ENCODE measurements around the gene LTA4H. TPM values are rescaled to one million over a fixed set of nuclear protein-coding genes. Genes with fewer than 3 reads are reported as not detected.

Gene LTA4H
- total and polyA plus RNA-seq, 10 of the 15 experiments (the other 5 are each of a cell fraction or from before 2014, with no cell fraction given) = 43.9 to 106 (median 47.3) TPM

DNA sequence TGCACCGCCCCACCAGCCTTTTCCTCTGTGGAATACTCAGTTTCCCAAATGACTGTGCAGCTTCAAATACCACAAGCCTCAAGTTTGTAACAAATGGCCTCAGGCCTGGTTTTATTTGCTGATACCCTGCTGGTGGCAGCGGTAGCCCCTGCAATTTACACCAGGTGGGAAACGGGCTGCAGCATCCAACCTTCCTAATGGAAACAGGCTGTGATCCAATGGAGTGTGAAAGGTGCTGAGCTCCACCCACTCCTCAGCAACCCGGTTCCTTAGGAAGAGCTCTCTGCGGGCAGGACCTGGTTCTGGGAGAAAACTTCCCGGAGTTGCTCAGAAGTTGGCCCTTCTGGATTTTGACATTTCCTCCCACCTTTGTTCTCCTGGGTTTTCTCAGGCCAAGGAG is 41.7 kb upstream of the LTA4H start:
- ChIA-PET RAD21 (ENCODE audit: unreplicated experiment) (no interaction called here), POLR2A (no interaction called here), SMC1A (ENCODE audit: uncharacterized antibody, unreplicated experiment) (interaction anchor here (0.8 kb wide), 1 partner anchor 19 kb away, joined by 3 read pairs; no protein-coding TSS in a partner anchor), CTCF (no interaction called here)
- Histone ChIP-seq H3K27ac (ENCODE audit: control insufficient read depth, insufficient read depth) (no peak overlapping the region), H3K4me1 (ENCODE audit: control insufficient read depth, insufficient read depth, low read length) (no peaks in the 10 kb centered on the region), H3K4me2 (ENCODE audit: control insufficient read depth, insufficient read depth) (no peak overlapping the region), H3K9ac (ENCODE audit: control insufficient read depth, insufficient read depth, low read length) (no peak overlapping the region), H3K9me3 (replicated peaks; ENCODE audit: control insufficient read depth, insufficient read depth, low read length) (no peaks in the 10 kb centered on the region), H3K27me3 (replicated peaks in 1 of 2; ENCODE audit: control insufficient read depth in 2 of 2, insufficient read depth in 2 of 2, low read length in 1 of 2) (peaks cover 0 to 2% of the 10 kb centered on the region in 2 experiments; a peak in 2 of 4 replicates), H3K36me3 (ENCODE audit: control insufficient read depth in 2 of 2, insufficient read depth in 2 of 2, low read length in 1 of 2) (no peaks in the 10 kb centered on the region), H3K4me3 (no peak overlapping the region), H3K79me2 (ENCODE audit: control insufficient read depth, insufficient read depth, low read length) (no peaks in the 10 kb centered on the region), H4K20me1 (ENCODE audit: control insufficient read depth, insufficient read depth) (no peaks in the 10 kb centered on the region), H2AFZ (ENCODE audit: control insufficient read depth, low read depth, low read length) (no peak overlapping the region)
- 67% methylated on average over 6 of the region's 6 CpGs for WGBS (ENCODE audit: insufficient coverage, insufficient replicate concordance, low lambda C conversion rate, missing lambda C conversion rate)
- DNase-seq (ENCODE audit: low read depth, low spot score) = no peak
- no TSS peak for BruUV-seq (replicated peaks)
- no peak for ATAC-seq
- intact Hi-C loops (cut with micrococcal nuclease; ENCODE audit: unreplicated experiment) (no loop called here), in situ Hi-C loops (cut with MboI) (no loop called here)
- no peak for FAIRE-seq
- no peak for TF ChIP-seq MYC (IDR thresholded peaks at IDR 0.05; ENCODE audit: insufficient read depth, insufficient read length, insufficient replicate concordance, low read length, severe bottlenecking)
- TF ChIP-seq NBN (IDR thresholded peaks at IDR 0.05) = no peak
- TF ChIP-seq ZSCAN29 (IDR thresholded peaks at IDR 0.05) = no peak
- TF ChIP-seq, protein P1, sequence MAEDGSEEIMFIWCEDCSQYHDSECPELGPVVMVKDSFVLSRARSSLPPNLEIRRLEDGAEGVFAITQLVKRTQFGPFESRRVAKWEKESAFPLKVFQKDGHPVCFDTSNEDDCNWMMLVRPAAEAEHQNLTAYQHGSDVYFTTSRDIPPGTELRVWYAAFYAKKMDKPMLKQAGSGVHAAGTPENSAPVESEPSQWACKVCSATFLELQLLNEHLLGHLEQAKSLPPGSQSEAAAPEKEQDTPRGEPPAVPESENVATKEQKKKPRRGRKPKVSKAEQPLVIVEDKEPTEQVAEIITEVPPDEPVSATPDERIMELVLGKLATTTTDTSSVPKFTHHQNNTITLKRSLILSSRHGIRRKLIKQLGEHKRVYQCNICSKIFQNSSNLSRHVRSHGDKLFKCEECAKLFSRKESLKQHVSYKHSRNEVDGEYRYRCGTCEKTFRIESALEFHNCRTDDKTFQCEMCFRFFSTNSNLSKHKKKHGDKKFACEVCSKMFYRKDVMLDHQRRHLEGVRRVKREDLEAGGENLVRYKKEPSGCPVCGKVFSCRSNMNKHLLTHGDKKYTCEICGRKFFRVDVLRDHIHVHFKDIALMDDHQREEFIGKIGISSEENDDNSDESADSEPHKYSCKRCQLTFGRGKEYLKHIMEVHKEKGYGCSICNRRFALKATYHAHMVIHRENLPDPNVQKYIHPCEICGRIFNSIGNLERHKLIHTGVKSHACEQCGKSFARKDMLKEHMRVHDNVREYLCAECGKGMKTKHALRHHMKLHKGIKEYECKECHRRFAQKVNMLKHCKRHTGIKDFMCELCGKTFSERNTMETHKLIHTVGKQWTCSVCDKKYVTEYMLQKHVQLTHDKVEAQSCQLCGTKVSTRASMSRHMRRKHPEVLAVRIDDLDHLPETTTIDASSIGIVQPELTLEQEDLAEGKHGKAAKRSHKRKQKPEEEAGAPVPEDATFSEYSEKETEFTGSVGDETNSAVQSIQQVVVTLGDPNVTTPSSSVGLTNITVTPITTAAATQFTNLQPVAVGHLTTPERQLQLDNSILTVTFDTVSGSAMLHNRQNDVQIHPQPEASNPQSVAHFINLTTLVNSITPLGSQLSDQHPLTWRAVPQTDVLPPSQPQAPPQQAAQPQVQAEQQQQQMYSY (CRISPR knock-in tag; IDR thresholded peaks at IDR 0.05) = no peak
- TF ChIP-seq SREBF1 (IDR thresholded peaks at IDR 0.05; ENCODE audit: low read length) = no peak
- TF ChIP-seq NR2C2 (IDR thresholded peaks at IDR 0.05; ENCODE audit: borderline replicate concordance, control insufficient read depth, insufficient read length, low read depth) = no peak
- TF ChIP-seq PAX5 (IDR thresholded peaks at IDR 0.05; ENCODE audit: borderline replicate concordance, low read depth, low read length) = no peak
- TF ChIP-seq, protein P2, sequence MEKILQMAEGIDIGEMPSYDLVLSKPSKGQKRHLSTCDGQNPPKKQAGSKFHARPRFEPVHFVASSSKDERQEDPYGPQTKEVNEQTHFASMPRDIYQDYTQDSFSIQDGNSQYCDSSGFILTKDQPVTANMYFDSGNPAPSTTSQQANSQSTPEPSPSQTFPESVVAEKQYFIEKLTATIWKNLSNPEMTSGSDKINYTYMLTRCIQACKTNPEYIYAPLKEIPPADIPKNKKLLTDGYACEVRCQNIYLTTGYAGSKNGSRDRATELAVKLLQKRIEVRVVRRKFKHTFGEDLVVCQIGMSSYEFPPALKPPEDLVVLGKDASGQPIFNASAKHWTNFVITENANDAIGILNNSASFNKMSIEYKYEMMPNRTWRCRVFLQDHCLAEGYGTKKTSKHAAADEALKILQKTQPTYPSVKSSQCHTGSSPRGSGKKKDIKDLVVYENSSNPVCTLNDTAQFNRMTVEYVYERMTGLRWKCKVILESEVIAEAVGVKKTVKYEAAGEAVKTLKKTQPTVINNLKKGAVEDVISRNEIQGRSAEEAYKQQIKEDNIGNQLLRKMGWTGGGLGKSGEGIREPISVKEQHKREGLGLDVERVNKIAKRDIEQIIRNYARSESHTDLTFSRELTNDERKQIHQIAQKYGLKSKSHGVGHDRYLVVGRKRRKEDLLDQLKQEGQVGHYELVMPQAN (conservative IDR thresholded peaks at IDR 0.05) = no peak
- no peak for TF ChIP-seq ZNF217 (IDR thresholded peaks at IDR 0.05)
- TF ChIP-seq KLF5 (IDR thresholded peaks at IDR 0.05; ENCODE audit: partially characterized antibody) = no peak
- TF ChIP-seq, protein P3, sequence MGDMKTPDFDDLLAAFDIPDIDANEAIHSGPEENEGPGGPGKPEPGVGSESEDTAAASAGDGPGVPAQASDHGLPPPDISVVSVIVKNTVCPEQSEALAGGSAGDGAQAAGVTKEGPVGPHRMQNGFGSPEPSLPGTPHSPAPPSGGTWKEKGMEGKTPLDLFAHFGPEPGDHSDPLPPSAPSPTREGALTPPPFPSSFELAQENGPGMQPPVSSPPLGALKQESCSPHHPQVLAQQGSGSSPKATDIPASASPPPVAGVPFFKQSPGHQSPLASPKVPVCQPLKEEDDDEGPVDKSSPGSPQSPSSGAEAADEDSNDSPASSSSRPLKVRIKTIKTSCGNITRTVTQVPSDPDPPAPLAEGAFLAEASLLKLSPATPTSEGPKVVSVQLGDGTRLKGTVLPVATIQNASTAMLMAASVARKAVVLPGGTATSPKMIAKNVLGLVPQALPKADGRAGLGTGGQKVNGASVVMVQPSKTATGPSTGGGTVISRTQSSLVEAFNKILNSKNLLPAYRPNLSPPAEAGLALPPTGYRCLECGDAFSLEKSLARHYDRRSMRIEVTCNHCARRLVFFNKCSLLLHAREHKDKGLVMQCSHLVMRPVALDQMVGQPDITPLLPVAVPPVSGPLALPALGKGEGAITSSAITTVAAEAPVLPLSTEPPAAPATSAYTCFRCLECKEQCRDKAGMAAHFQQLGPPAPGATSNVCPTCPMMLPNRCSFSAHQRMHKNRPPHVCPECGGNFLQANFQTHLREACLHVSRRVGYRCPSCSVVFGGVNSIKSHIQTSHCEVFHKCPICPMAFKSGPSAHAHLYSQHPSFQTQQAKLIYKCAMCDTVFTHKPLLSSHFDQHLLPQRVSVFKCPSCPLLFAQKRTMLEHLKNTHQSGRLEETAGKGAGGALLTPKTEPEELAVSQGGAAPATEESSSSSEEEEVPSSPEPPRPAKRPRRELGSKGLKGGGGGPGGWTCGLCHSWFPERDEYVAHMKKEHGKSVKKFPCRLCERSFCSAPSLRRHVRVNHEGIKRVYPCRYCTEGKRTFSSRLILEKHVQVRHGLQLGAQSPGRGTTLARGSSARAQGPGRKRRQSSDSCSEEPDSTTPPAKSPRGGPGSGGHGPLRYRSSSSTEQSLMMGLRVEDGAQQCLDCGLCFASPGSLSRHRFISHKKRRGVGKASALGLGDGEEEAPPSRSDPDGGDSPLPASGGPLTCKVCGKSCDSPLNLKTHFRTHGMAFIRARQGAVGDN (IDR thresholded peaks at IDR 0.05) = no peak
- TF ChIP-seq SUPT20H (IDR thresholded peaks at IDR 0.05; ENCODE audit: borderline replicate concordance, control insufficient read depth, low read depth, low read length) = no peak

Measured in GM12878 (cell line).